ENCODE data around the gene CWC27.
"Not testable (repeated sequence)": the region's sequence is repeated elsewhere in the genome, so short reads cannot be mapped to it uniquely, and the experiment has no call there.

CWC27 gene

DNA sequence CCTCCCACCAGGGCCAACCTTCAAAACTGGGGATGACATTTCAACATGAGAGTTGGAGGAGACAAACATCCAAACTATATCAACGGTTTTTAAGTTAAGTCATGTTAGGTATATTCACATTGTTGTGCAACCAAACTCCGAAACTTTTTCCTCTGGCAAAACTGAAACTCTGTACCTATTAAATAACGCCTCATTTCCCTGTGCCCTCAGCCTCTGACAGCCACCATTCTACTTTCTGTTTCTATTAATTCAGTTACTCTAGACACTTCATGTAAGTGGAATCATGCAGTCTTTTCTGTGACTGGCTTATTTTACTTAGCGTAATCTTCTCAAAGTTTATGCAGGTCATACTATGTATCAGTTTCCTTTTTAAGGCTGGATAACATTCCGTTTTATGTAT lies 85.0 kb downstream of the CWC27 start:
- DNase-seq = no peak

DNA sequence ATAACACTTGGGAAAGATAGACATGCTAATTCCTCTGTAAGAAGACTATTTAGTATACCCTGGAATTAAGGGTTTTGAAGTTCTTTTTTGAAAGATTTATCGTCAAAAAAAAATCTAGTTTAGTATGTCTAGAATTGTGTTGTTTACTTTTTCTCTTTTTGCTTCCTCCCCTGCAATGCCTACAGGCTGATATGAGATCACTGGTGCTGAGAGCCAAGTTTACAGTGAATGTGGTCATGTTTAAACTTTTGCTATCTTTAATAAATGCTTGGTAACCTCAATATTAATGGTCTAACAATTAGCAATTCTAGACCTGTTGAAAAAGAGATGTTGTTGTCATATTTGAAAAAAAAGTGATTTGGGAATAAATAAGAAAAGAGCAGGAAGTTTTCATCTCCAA lies 86.1 kb downstream of the CWC27 start:
- DNase-seq = no peak

DNA sequence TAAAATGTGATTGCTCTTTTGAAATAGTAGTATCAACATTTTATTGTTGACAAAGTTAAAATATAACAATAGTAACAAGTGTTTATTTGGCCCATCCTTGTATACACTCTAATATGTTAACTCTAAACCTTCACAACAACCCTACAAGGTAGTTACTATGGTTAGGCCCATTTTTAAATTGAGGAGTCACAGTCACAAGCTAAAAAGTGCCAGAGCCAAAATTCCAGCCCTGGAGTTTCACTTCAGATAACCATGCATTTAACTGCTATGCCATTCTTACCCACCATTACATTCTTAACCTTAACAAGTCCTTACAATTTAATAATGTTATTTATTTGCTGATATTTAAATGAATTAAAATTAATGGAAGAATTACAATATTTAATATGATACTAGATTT lies 91.2 kb downstream of the CWC27 start:
- DNase-seq = no peak

DNA sequence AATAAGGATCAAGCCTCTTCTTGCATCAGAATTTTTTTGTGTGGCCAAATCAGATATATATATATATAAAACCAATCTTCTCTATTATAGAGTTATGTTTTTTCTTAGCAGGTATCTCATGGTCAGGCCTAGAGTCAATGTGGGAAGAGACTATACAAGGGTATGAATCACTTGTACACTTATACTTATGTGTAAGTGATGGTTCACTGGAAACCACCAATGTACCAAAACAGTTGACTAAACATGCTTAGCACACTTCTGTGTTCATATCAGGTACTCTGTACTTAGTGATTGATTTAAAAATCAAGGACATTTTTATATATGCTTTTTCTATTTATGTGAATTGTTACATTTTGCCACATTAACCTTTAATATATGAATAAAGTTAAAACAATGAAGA lies 92.6 kb downstream of the CWC27 start:
- DNase-seq = no peak

DNA sequence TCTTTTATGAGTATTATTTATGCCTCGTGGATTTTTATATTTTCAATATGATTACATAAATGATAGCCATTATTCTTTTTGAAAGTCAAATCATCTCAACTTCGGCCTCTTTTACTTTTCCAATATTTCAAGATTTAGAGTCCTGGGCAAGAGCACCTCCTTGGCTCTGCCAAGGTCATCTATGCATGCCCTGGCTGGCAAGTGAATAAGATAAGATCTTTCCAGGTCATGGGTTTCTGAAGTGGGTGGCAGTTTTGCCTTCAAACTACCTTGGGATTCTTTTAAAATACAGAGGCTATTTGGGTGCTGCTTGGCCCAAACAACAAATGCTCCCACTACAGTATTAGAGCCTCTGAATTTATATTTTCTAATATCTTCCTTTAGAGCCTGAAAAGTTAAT lies 95.4 kb downstream of the CWC27 start:
- DNase-seq = no peak

DNA sequence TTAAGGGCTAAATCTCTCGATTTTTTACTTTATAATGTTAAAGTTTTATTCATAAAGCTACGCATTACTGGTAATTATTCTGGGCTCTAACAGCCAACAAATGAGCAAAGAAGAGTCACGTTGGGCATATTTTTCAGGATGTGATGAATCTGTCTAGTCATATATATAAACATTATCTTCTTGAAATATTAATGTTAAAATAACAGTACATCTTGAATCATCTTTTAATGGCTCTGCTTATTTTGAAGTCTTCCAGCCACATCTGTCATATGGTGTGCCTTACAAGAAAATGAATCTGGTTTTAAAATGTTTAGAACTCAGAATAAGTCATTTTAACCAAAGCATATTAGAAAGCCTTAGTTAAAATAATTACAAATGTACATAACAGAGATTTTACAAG lies 96.9 kb downstream of the CWC27 start:
- no peak for DNase-seq

DNA sequence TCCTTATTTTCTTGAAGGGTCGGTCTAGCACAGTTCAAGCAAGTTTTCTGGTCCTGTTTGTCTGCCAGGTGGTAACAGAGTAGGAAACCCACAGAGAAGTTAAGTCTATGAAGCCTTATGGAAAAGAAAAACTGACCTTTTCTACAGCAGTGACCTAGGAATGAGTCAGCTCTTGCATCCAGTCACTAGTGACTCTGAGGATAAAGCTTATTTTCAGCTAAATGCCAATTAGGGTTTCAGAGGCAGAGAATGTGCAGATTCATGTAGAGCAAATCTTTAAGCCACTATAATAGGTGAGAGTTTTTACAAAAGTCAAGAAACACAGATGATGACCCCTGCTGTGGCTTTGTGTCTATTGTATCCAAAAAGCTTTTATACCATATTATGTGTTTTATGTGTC lies 100.7 kb downstream of the CWC27 start:
- no peak for DNase-seq

DNA sequence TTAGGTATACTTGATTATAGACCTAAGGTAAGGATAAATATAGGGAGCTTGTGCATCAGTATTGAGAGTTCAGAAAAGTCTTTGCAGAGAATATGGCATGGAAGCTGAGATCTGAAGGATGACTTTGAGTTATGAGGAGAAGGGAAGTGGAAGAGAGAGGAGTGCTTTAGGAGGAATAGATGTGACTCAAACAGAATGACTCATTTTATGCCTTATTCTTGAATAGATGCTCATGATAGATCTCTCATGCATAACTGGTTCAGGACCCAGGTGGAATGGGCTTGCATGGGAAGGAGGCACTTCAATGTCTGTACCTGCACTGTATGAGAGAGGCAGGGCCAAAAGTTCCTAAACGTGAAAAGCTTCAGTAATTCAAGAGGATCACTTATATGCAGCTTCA lies 103.3 kb downstream of the CWC27 start:
- DNase-seq = no peak

DNA sequence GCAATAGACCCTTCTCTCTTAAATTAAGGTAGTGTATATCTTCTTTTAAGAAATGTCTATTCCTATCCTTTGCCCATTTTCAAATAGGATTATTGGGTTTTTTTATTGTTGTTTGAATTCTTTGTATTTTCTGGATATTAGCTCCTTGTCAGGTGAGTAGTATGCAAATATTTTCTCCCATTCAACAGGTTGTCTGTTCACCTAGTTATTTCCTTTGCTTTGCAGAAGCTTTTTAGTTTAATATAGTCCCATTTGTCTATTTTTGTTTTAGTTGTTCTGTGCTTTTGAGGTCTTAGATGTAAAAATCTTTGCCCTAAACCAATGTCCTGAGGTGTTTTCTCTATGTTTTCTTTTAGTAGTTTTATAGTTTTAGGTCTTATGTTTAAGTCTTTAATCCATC lies 104.7 kb downstream of the CWC27 start:
- no peak for DNase-seq

DNA sequence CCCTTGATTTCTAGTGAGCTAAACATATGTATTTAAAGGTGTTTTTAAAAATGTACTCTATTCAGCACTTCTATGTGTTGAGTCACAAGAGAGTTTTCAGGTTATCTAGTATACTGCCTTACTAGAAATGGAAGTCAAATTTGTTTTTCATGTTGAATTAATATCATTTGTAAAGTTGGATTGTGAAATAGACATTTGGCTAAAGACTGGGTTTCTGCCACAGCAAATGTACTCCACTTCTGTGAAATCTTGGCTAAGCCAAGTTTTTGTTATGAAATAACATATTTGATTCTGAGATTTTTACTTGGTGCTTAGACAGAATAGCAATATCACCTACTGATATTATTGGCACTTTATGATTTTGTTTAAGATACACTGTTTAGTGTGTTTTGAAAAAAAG lies 106.0 kb downstream of the CWC27 start:
- DNase-seq = no peak

DNA sequence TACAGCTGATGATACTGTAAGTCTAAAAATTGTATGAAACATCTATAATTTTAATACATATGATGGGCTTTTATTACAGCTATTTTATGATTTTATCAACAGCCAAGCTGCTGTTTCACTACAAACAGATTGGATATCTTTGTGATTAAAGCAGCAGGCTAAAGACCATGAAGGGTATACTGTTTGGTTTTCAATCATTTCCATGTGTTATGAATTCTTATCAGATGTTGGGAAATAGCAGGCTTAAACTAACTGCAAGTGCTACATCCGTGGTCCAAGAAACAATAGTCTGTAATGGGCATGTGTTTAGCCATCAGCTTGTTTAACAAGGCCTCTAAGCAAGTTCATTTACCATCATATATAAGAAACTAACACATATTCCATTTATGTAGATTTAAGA lies 107.5 kb downstream of the CWC27 start:
- DNase-seq = no peak

DNA sequence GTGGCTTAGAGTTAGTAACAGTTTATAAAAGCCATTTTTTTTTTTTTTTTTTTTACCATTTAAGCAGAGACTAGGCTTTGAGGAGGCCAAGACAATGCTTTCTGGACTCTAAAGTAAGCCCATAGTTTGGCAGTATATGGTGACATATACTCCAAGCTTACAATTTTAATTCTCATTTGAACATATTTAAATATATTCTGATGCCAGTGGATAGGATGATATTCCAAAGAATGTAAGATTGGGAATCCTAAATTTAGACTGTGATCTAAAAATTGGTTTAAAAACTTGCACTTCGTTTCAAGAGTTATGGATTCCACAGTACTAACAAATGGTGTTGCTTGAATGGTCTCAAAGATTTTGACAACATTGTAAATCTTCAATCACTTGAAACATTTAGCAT lies 112.1 kb downstream of the CWC27 start:
- no peak for DNase-seq

DNA sequence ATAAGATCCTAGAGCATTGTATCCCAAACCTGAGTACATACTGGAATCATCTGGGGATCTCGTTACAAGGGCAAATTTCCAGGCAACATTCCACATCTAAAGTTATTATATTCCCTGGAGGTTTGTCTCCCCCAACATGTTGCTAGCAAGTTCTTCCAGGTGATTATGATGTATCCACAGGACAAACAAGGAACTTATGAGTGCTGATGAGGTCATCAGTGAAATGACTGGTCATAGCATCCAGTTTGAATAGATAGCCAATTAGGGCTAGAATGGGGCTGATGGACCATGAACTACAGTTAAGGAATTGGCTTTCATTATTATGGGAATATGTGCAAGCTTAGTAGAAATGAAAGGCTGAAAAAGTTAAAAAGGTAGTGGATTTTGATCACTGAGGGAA lies 115.2 kb downstream of the CWC27 start:
- DNase-seq = no peak

DNA sequence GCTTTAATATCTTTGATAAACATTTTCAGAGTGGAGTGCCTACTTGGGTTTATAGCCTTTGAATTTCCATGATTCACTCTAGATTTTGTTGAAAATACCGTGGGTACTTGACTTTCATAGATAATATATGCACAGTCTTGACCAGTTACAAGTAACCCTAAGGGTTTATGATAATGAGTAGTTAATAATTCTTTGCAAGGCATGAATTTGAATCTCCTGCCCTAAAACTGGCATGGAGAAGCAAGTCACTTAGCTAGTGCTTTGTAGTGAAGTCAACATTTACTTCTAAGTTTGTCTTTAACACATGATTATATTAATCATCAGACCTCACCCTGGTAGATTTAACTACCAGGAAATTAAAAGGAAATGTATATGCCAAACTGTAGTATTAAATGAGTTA lies 115.8 kb downstream of the CWC27 start:
- no peak for DNase-seq

DNA sequence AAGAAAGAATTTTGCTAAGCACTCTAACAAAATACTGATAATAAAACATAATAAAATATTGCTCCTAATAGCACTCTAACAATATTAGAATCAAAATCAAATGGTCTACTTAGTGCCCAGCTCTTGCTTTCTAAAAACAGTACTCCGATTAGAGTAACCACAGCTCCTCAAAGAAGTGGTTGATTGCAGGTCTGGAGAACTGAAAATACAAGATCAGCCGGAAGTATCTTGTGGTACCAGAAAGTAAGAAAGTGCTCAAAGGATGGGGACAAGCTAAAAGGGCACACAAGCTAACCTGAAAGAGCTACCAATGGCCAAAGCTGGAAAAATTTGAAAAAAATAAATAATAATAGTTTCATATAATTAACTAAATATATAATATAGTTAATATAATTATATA lies 119.2 kb downstream of the CWC27 start:
- DNase-seq = no peak

DNA sequence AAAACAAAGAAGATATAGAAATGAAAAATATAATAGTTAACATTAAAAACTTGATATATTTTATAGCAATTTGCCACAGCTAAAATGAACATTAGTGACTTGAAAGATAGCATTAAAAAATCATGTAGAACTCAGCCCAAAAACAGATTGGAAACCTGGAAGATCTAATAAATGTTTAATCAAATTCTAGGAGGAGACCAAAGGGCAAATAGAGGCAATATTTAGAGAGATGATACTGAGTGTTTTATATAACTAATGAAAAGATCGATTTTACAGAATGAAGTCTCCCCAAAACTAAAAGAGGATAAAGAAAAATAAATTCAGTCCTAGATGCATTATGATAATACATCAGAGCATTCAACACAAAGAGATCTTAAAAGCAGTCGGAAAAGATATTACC lies 127.0 kb downstream of the CWC27 start:
- no peak for DNase-seq

DNA sequence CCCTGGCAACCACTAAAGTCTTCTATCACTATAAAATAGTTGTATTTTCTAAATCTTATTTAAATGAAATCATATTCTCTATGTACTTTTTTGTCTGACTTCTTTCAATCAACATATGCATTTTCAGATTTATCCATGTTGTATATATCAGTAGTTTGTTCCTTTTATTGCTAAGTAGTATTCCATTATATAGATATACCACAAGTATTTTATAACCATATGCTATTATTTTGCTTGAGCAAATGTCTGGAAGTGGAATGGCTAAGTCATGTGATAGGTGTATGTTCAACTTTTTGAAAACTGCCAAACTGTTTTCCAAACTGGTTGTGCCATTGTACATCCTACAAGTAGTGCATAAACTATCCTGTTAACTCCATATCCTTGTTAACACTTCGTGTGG lies 131.1 kb downstream of the CWC27 start:
- DNase-seq = no peak

DNA sequence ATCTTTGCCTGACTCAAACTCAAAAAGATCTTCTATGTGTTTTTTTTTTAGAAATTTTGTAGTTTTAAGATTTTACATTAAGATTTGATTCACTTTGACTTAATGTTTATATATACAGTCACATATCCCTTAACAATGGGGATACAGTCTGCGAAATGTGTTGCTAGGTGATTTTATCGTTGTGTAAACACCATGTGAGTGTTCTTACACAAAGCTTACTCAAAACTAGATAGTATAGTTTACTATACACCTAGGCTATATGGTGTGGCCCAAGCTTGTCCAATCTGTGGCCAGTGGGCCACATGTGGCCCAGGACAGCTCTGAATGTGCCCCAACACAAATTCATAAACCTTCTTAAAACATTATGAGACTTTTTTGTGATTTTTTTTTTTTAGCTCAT lies 131.9 kb downstream of the CWC27 start:
- no peak for DNase-seq

DNA sequence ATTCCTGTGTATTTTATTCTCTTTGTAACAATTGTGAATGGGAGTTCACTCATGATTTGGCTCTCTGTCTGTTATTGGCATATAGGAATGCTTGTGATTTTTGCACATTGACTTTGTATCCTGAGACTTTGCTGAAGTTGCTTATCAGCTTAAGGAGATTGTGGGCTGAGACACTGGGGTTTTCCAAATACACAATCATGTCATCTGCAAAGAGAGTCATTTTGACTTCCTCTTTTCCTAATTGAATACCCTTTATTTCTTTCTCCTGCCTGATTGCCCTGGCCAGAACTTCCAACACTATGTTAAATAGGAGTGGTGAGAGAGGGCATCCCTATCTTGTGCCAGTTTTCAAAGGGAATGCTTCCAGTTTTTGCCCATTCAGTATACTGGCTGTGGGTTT lies 138.7 kb downstream of the CWC27 start:
- not testable (repeated sequence) for DNase-seq

DNA sequence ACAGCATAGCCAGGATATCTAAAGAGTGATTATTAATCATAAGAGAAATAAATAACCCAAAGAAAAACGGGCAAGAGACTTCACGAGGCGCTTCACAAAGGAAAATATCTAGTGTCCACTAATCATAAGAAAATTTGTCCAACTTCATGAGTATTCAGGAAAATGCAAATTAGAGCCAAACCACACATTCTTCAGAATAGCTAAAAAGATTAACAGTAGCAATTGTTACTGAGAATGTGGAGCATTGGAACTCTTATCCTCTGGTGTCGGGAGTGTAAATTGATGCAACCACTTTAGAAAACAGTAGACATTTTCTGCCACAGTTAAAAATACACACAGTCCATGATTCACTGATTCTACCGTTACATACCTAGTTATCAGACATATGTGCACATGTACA lies 145.7 kb downstream of the CWC27 start:
- DNase-seq = no peak

DNA sequence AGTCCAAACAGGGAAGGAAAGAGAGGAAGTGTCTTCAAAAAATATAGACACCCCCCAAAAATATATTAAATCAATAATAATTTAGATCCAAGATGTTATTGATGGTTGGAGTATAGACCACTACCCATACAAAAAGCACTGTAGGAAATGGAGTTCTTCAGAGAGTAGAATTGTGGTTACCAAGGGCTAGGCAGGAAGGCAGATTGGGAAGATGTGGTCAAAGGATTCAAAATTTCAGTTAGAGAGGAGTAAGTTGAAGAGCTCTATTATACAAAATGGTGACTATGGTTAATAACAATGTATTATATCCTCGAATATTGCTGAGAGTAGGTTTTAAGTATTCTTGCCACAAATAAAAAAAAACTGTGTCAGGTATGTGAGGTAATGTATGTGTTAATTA lies 149.4 kb downstream of the CWC27 start:
- DNase-seq = no peak

DNA sequence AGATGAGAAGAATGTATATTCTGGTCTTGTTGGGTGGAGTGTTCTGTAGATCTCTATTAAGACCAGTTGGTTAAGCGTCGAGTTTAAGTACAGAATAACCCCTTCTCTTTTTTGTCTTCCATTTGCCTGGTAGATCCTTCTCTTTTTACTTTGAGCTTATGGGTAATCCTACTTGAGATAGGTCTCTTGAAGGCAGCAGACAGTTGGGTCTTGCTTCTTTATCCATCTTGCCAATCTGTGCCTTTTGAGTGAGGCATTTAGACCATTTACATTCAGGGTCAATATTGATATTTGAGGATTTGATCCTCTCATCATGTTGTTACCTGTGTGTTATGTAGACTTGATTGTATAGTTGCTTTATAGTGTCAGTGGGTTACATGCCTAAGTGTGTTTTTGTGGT lies 152.7 kb downstream of the CWC27 start:
- no peak for DNase-seq

DNA sequence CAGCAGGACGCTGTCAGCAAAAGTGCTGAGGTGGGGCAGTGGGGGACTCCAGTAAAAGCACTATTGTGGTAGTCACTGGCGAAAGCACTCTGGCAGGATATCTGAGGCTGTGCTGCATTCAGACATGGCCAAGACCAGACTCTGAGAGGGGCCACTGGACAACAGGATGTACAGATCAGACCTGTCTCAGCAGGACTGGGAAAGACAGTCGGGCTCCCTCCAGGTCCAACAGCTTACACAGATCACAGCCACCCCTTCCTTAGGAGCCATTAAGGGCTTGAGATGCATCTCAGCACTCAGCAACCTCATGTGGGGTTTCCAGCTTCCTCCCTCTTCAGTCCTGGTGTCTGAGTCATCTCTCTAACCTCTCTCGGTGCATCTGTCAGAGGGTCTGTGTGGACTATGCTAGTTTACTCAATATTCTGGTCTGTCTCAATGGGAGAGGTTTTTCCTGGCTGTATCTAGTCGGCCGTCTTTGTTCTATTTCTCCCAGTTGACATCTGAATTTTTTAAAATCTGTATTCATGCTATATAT lies 154.5 kb downstream of the CWC27 start:
- DNase-seq = no peak

DNA sequence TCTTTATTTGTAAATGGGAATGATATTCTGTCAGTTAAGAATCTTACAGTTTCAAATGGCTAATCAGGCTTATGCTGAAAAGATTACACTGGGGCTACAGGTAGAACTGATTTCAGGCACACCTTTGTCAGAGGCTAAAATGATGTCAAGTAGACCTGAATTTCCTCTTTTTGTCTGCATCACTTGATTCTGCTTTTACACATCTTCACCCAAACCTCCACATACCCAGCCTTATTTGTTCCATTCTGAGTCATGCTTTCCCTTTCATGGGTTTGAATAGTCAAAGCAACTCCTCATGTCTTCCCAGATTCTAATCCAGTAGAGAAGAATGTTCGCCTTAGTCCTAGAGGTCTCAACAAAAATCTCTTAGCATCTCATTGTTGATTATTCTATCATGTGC lies 156.4 kb downstream of the CWC27 start:
- no peak for DNase-seq

DNA sequence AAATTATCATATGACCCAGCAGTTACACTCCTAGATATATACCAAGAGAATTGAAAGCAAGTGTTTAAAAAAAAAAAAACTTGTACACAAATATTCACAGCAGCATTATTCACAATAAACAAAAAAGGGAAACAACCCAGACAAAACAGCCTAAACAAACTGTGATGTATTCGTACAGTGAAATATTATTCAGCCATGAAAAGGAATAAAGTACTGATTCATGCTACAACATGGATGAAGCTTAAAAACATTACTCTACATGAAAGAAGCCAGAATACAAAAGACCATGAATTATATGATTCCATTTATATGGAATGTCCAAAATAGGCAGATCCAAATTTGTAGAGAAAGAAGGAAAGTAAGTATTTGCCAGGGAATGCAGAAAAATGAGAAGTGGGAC lies 161.1 kb downstream of the CWC27 start:
- no peak for DNase-seq

DNA sequence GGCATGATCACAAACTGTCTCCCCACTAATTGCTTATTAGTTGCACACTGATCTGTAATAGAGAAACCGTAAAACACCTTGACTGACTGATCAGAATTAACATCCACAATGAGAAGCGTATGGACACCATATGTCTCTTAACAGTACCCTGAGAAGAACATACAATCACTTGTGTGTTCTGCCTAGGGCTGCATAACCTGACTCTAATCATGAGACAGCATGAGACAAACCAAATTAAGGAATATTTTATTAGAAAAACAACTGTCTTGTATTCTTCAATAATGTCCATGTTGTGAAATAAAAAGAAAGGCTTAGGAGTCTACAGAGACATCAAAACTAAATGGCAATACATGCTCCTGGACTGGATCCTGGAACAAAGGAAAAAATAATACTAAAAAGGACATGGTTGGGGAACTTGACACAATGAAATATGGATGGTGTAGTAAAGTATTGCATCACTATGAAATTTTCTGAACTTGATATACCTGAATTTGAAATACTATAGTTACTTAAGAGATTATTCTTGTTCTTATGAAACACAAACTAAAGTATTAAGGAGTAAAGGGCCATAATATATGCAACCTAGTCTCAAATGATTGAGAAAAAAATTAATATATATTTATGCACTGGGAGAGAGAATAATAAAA lies 162.1 kb downstream of the CWC27 start:
- no peak for DNase-seq
